AG04449 (cell line): Measurements from ENCODE around the gene P3H3.

ENCODE experiments used
- CTCF ChIA-PET: fragments of 350-600 bp; formaldehyde crosslinking; extraction: SDS; loops from one replicate; lab custom pipeline; 2021; ENCODE audit warnings: antibody characterized with exemption; lab: Yijun Ruan, JAX
- POLR2A ChIA-PET: fragments of 400-600, 350-600 bp; formaldehyde crosslinking; extraction: SDS; loops from one replicate; lab custom pipeline; 2020; ENCODE audit warnings: antibody characterized with exemption, inconsistent platforms; lab: Yijun Ruan, JAX
- DNase-seq: peaks from one replicate; pipeline ENCODE4 v3.0.0-alpha.2; 2010; ENCODE audit warnings: low read depth, low spot score
- H3K4me3 ChIP-seq: 2 replicates; pipeline ENCODE4 v1.5.1; 2011; ENCODE audit warnings: low read depth, mild to moderate bottlenecking, control low read depth, low read length
- TF ChIP-seq, protein P1 (sequence below): IDR thresholded peaks from one replicate; pipeline ENCODE4 v1.5.1; 2011; ENCODE audit warnings: mild to moderate bottlenecking, moderate library complexity, low read length, control low read depth, inconsistent platforms; ENCODE audit not compliant: insufficient read depth; ENCODE audit errors: missing control alignments

The P3H3 gene

DNA sequence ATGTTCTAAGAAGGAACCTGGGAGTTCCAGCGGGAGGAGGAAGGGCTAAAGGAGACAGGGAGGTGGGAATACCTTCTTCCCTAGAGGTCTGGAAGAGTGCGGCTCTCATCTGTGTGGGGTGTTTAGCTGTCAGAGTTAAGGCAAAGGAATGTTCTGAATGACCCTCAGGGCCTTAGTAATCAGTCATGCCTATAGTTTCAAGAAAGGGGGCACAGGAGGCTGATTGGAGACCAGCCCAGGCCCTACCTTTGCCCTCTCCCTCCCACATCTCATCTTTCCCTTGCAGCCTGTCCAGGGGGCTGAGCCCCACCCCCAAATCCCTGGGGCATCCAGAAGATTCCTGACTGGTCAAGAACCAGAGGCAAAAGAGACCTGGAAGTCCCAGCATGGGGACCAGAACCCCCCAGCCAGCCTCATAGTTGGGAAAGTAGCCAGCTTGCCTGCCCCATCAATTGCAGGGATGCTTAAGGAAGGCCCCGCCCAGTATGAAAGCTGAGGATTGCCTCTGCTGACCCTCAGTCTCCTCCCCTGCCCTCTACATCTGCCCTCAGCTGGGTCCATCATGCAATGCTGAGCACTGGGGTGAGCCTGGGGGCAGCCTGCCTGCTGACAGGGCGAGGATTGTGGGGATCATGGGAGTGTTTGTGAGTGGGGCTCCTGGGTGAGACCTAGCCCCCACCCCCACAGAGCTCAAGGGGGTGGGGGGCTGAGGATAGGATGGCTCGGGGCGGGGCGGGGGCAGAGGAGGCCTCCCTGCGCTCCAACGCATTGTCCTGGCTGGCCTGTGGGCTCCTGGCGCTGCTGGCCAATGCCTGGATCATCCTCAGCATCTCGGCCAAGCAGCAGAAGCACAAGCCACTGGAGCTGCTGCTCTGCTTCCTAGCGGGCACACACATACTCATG, 4.8 kb upstream of the P3H3 start:
- CTCF ChIA-PET = interaction anchor here (1.1 to 17.9 kb wide), 14 partner anchors 11 to 204 kb away, joined by 3 to 316 read pairs (median 37); partner anchors contain the start of genes CDCA3, GNB3, MLF2 and PTMS

DNA sequence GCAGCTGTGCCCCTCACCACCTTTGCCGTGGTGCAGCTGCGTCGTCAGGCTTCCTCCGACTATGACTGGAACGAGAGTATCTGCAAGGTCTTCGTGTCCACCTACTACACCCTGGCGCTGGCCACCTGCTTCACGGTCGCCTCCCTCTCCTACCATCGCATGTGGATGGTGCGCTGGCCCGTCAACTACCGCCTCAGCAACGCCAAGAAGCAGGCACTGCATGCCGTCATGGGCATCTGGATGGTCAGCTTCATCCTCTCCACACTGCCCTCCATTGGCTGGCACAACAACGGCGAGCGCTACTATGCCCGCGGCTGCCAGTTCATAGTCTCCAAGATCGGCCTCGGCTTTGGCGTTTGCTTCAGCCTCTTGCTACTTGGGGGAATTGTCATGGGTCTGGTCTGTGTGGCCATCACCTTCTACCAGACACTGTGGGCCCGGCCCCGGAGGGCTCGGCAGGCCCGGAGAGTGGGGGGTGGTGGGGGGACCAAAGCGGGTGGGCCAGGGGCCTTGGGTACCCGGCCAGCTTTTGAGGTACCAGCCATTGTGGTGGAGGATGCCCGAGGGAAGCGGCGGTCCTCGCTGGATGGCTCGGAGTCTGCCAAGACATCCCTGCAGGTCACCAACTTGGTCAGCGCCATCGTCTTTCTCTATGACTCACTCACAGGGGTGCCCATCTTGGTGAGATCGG, 4.0 kb upstream of the P3H3 start:
- no peak overlapping the region for H3K4me3 ChIP-seq
- CTCF ChIA-PET = interaction anchor here (1.0 to 17.9 kb wide), 23 partner anchors 10 to 274 kb away, joined by 3 to 316 read pairs (median 6); partner anchors contain the start of genes CDCA3, GNB3, MLF2 and PTMS
- POLR2A ChIA-PET = interaction anchor here (1.3 to 2.0 kb wide), 2 partner anchors 58 to 71 kb away, joined by 3 to 10 read pairs; partner anchors contain the start of genes MLF2 and PTMS
- DNase-seq = no peak
- TF ChIP-seq, protein P1, sequence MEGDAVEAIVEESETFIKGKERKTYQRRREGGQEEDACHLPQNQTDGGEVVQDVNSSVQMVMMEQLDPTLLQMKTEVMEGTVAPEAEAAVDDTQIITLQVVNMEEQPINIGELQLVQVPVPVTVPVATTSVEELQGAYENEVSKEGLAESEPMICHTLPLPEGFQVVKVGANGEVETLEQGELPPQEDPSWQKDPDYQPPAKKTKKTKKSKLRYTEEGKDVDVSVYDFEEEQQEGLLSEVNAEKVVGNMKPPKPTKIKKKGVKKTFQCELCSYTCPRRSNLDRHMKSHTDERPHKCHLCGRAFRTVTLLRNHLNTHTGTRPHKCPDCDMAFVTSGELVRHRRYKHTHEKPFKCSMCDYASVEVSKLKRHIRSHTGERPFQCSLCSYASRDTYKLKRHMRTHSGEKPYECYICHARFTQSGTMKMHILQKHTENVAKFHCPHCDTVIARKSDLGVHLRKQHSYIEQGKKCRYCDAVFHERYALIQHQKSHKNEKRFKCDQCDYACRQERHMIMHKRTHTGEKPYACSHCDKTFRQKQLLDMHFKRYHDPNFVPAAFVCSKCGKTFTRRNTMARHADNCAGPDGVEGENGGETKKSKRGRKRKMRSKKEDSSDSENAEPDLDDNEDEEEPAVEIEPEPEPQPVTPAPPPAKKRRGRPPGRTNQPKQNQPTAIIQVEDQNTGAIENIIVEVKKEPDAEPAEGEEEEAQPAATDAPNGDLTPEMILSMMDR = no peak

More for the DNA sequence above, 4.8 kb upstream of the P3H3 start:
- POLR2A ChIA-PET = interaction anchor here (1.3 to 2.0 kb wide), 2 partner anchors 57 to 71 kb away, joined by 3 to 10 read pairs; partner anchors contain the start of genes MLF2 and PTMS
- DNase-seq = no peak
- TF ChIP-seq, protein P1 = no peak
- no peak overlapping the region for H3K4me3 ChIP-seq

DNA sequence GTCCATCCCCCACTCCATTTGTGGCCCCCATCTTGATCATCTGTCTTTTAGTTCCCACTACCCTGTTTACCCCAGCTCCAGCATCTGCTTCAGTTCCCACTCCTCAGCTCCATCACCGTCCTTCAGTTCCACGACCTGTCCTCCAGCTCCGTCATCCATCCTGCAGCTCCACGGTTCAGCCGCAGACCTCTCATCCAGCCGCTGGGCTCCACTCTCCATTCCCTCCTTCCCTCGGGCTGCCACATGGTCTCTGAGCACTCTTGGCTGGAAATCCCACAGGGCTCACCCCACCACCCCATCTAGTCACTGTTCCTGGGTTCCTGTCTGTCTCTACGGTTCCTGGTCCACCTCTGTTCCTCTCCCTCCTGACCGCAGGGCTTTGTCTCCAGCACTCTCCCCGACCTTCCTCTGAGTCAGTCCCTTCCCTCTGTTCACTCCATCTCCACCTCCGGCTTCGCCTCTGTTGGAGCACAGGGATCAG, 3.3 kb upstream of the P3H3 start:
- ChIA-PET CTCF (interaction anchor here (0.6 to 17.9 kb wide), 31 partner anchors 8 to 274 kb away, joined by 3 to 316 read pairs (median 6); partner anchors contain the start of genes CDCA3, COPS7A, GNB3 and MLF2), POLR2A (interaction anchor here (0.7 to 2.0 kb wide), 2 partner anchors 72 to 74 kb away, joined by 3 to 10 read pairs; partner anchors contain the start of gene MLF2)
- peak overlapping the region; percentile 48 for H3K4me3 ChIP-seq
- DNase-seq = no peak
- TF ChIP-seq, protein P1 = no peak

DNA sequence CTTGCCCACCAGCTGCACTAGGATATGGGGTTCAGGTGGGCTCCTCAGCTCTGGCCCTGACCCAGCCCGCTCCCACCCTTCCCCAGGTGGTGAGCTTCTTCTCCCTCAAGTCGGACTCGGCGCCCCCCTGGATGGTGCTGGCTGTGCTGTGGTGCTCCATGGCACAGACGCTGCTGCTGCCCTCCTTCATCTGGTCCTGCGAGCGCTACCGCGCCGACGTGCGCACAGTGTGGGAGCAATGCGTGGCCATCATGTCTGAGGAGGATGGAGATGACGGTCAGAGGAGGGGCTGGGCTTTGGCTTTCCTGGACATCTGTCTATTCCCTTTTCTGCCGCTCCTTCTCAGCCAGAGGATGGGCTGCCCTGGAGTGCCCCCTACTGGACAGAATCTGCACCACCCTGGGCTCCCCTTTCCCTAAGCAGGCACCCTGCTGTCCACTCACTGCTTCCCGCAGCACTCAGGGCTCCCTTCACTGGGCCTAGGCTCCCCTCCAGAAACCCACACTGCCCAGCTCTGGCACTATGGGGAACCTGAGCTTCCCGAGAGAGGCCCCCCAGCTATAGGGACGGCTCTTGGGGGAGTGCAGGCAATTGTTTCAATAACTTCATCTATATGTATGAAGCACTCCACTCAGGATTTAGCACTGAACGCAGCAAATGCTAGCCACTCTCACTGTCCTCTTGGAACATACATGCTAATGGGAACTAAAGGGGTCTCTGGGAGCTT, 2.6 kb upstream of the P3H3 start:
- TF ChIP-seq, protein P1 = peak; percentile 90
- POLR2A ChIA-PET = interaction anchor here (0.7 to 3.7 kb wide), 2 partner anchors 73 to 74 kb away, joined by 3 to 24 read pairs; partner anchors contain the start of gene MLF2
- H3K4me3 ChIP-seq = peak overlapping the region; percentile 48
- DNase-seq = peak; percentile 26
- CTCF ChIA-PET = interaction anchor here (0.6 to 17.9 kb wide), 38 partner anchors 9 to 275 kb away, joined by 3 to 316 read pairs (median 6); partner anchors contain the start of genes CDCA3, COPS7A, GNB3 and MLF2

DNA sequence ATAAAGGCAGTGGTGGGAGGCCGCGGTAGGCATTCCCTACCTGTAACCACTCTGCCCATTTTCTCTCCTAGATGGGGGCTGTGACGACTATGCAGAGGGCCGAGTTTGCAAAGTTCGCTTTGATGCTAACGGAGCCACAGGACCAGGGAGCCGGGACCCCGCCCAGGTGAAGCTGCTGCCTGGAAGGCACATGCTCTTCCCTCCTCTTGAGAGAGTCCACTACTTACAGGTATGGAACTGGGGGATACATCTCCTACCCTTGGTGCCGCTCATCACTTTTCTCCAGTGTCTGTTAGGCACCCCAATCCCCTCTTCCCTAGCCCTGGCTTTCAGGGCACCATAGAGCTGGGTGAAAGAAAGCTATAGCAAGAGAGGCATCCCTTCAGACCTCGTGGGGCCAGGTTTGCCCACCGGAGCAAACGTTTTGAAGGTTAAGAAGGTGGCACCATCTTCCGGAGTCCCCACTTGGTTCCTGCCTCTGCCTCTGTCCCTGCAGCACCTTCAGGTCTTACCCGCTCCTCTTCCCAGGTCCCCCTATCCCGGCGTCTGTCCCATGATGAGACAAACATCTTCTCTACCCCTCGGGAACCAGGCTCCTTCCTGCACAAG, 2.0 kb upstream of the P3H3 start:
- TF ChIP-seq, protein P1 = no peak
- DNase-seq = no peak
- ChIA-PET CTCF (interaction anchor here (0.6 to 17.9 kb wide), 25 partner anchors 8 to 256 kb away, joined by 3 to 316 read pairs (median 7); partner anchors contain the start of genes CDCA3, COPS7A, GNB3 and MLF2), POLR2A (interaction anchor here (0.6 to 3.7 kb wide), 3 partner anchors 45 to 145 kb away, joined by 3 to 24 read pairs (median 3); partner anchors contain the start of gene MLF2)
- H3K4me3 ChIP-seq = no peak overlapping the region
